Testis (tissue), 2 donors: Measurements from ENCODE around the gene RGS18.

Experiments
- POLR2A ChIP-seq: fragments of 450-650 bp; IDR thresholded peaks from one replicate; pipeline ENCODE4 v1.6.1; 2017; ENCODE audit warnings: antibody characterized with exemption, mild to moderate bottlenecking, moderate library complexity
- TF ChIP-seq, protein P1 (sequence below), 3 experiments: fragments of 450-650 bp in 2 of 3; fragments of 200-600 bp in 1 of 3; sonication (generic) in 1 of 3; IDR thresholded peaks; one replicate each; pipeline ENCODE4 v1.5.1; 2016 to 2019; ENCODE audit warnings: antibody characterized with exemption in 3 of 3, mild to moderate bottlenecking in 2 of 3, moderate library complexity in 1 of 3

DNA sequence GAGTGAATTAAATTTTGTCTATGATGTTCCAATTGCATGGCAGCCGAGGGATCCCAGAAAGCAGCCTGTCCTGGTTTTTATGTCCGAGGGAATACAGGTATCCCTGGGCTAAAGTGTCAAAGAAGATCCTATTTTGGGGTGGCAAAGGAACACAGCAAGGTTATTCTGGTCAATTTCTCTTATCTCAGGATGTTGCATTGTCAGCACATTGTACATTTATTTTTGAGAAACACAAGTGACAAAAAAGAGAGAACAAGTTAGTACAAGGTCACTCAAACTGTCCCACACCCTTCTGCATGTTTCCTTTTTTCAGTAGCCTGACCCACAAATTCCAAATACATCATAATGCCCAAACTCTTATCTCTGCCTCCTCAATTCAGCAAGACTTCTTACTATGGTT lies 17.7 kb downstream of the RGS18 start:
- TF ChIP-seq, protein P1, sequence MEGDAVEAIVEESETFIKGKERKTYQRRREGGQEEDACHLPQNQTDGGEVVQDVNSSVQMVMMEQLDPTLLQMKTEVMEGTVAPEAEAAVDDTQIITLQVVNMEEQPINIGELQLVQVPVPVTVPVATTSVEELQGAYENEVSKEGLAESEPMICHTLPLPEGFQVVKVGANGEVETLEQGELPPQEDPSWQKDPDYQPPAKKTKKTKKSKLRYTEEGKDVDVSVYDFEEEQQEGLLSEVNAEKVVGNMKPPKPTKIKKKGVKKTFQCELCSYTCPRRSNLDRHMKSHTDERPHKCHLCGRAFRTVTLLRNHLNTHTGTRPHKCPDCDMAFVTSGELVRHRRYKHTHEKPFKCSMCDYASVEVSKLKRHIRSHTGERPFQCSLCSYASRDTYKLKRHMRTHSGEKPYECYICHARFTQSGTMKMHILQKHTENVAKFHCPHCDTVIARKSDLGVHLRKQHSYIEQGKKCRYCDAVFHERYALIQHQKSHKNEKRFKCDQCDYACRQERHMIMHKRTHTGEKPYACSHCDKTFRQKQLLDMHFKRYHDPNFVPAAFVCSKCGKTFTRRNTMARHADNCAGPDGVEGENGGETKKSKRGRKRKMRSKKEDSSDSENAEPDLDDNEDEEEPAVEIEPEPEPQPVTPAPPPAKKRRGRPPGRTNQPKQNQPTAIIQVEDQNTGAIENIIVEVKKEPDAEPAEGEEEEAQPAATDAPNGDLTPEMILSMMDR (IDR thresholded peaks at IDR 0.05): no peak
- no peak for TF ChIP-seq POLR2A
